Astrocyte (in vitro differentiated cells and primary cell): ENCODE results near the gene DSG2. TPM values are rescaled to one million over a fixed set of nuclear protein-coding genes. Genes with fewer than 3 reads are reported as not detected.

Source experiments
- DNase-seq: peaks from one replicate; pipeline ENCODE4 v3.0.0-alpha.2; 2010; ENCODE audit warnings: low read depth
- FAIRE-seq: peaks from 2 replicates; lab custom pipeline; 2011; peaks lifted over from hg19 to GRCh38; lab: Jason Lieb, UNC
- H2AFZ ChIP-seq: 2 replicates; pipeline ENCODE4 v1.6.0; 2012; ENCODE audit warnings: low read depth, low read length, inconsistent platforms
- H3K27ac ChIP-seq: 2 replicates; pipeline ENCODE4 v1.5.1; 2011; ENCODE audit warnings: low read depth, low read length, inconsistent platforms
- H3K27me3 ChIP-seq: 2 replicates; pipeline ENCODE4 v1.6.0; 2011; ENCODE audit warnings: low read length, inconsistent platforms; ENCODE audit not compliant: insufficient read depth
- H3K36me3 ChIP-seq: 2 replicates; pipeline ENCODE4 v1.5.1; 2011; ENCODE audit warnings: low read length, inconsistent platforms; ENCODE audit not compliant: insufficient read depth
- H3K4me1 ChIP-seq: 2 replicates; pipeline ENCODE4 v1.5.1; 2011; ENCODE audit warnings: low read length, inconsistent platforms; ENCODE audit not compliant: insufficient read depth
- H3K4me2 ChIP-seq: 2 replicates; pipeline ENCODE4 v1.6.0; 2012; ENCODE audit warnings: low read length, inconsistent platforms
- H3K4me3 ChIP-seq: 2 replicates; pipeline ENCODE4 v1.5.1; 2011; ENCODE audit warnings: low read depth, mild to moderate bottlenecking, low read length, inconsistent platforms; ENCODE audit not compliant: insufficient read depth
- H3K79me2 ChIP-seq: 2 replicates; pipeline ENCODE4 v1.6.0; 2012; ENCODE audit warnings: mild to moderate bottlenecking, low read length, inconsistent platforms; ENCODE audit not compliant: insufficient read depth
- H3K9ac ChIP-seq: 2 replicates; pipeline ENCODE4 v1.6.0; 2012; ENCODE audit warnings: mild to moderate bottlenecking, low read length, inconsistent platforms
- H3K9me3 ChIP-seq: 2 replicates; pipeline ENCODE4 v1.5.1; 2012; ENCODE audit warnings: low read depth, mild to moderate bottlenecking, low read length, inconsistent platforms; ENCODE audit not compliant: insufficient read depth
- H4K20me1 ChIP-seq: 2 replicates; pipeline ENCODE4 v1.6.0; 2012; ENCODE audit warnings: low read length, inconsistent platforms; ENCODE audit not compliant: insufficient read depth
- H3K27ac Mint-ChIP-seq: one replicate; pipeline ENCODE4 v1.8.0; 2021; ENCODE audit warnings: mild to moderate bottlenecking, mixed read lengths; ENCODE audit not compliant: unreplicated experiment
- H3K27me3 Mint-ChIP-seq: one replicate; pipeline ENCODE4 v1.8.0; 2021; ENCODE audit warnings: low read depth, mixed read lengths; ENCODE audit not compliant: unreplicated experiment
- H3K36me3 Mint-ChIP-seq: one replicate; pipeline ENCODE4 v1.8.0; 2021; ENCODE audit warnings: low read depth, mixed read lengths; ENCODE audit not compliant: unreplicated experiment
- H3K4me1 Mint-ChIP-seq: one replicate; pipeline ENCODE4 v1.8.0; 2021; ENCODE audit warnings: low read depth, mixed read lengths; ENCODE audit not compliant: unreplicated experiment
- H3K4me3 Mint-ChIP-seq: one replicate; pipeline ENCODE4 v1.8.0; 2021; ENCODE audit warnings: mild to moderate bottlenecking, moderate library complexity, mixed read lengths; ENCODE audit not compliant: unreplicated experiment
- H3K9me3 Mint-ChIP-seq: one replicate; pipeline ENCODE4 v1.8.0; 2021; ENCODE audit warnings: mild to moderate bottlenecking, mixed read lengths; ENCODE audit not compliant: unreplicated experiment
- CTCF ChIP-seq: IDR thresholded peaks from 2 replicates; pipeline ENCODE4 v1.5.1; 2011; ENCODE audit warnings: low read depth, mild to moderate bottlenecking, inconsistent platforms, low read length, moderate library complexity; ENCODE audit not compliant: insufficient read depth
- EZH2 ChIP-seq: IDR thresholded peaks from 2 replicates; pipeline ENCODE4 v1.6.1; 2012; ENCODE audit warnings: mild to moderate bottlenecking, low read length, inconsistent platforms; ENCODE audit not compliant: insufficient read depth
- total RNA-seq: library from RNA; stranded (reverse); gene quantifications from 2 replicates; pipeline ENCODE4 v1.2.1, GENCODE V29; 2021

Gene DSG2
- total RNA-seq, 1 donor from 2014 or later = 154 TPM

- TF ChIP-seq CTCF (no peak), EZH2 (no peak)
- H3K9me3 Mint-ChIP-seq = no peaks in the 10 kb centered on the region
- no peak overlapping the region for H3K4me3 Mint-ChIP-seq
Observed at GRCh38 chr18:31489311-31489710, 8.7 kb upstream of the DSG2 start.

GRCh38 chr18:31490387-31490786 lies 7.6 kb upstream of the DSG2 start:
- Histone ChIP-seq H3K27ac (no peak overlapping the region), H3K27me3 (no peaks in the 10 kb centered on the region), H2AFZ (no peak overlapping the region), H3K4me2 (no peak overlapping the region), H3K79me2 (no peaks in the 10 kb centered on the region), H3K4me3 (no peak overlapping the region), H3K4me1 (peaks cover 9% of the 10 kb centered on the region), H4K20me1 (no peaks in the 10 kb centered on the region), H3K36me3 (no peaks in the 10 kb centered on the region), H3K9me3 (no peaks in the 10 kb centered on the region), H3K9ac (no peak overlapping the region)
- no peak for TF ChIP-seq CTCF
- no peak for TF ChIP-seq EZH2
- Mint-ChIP-seq H3K27ac (no peak overlapping the region), H3K36me3 (no peaks in the 10 kb centered on the region), H3K4me3 (no peak overlapping the region), H3K27me3 (no peaks in the 10 kb centered on the region), H3K4me1 (peaks cover 40% of the 10 kb centered on the region), H3K9me3 (no peaks in the 10 kb centered on the region)
- peak; percentile 43 for DNase-seq
- FAIRE-seq = no peak

More at GRCh38 chr18:31489311-31489710, 8.7 kb upstream of the DSG2 start:
- H3K27me3 ChIP-seq = no peaks in the 10 kb centered on the region
- peak; percentile 44 for DNase-seq
- peak overlapping the region; percentile 15 for H3K27ac Mint-ChIP-seq
- no peaks in the 10 kb centered on the region for H3K79me2 ChIP-seq
- no peak overlapping the region for H3K4me2 ChIP-seq
- no peaks in the 10 kb centered on the region for H3K9me3 ChIP-seq
- no peak for FAIRE-seq
- no peaks in the 10 kb centered on the region for H4K20me1 ChIP-seq
- peaks cover 9% of the 10 kb centered on the region for H3K4me1 ChIP-seq
- H3K27ac ChIP-seq = no peak overlapping the region
- no peak overlapping the region for H3K4me3 ChIP-seq
- no peaks in the 10 kb centered on the region for H3K36me3 Mint-ChIP-seq
- H2AFZ ChIP-seq = no peak overlapping the region
- H3K9ac ChIP-seq = no peak overlapping the region
- H3K36me3 ChIP-seq = no peaks in the 10 kb centered on the region
- H3K4me1 Mint-ChIP-seq = peaks cover 40% of the 10 kb centered on the region
- H3K27me3 Mint-ChIP-seq = no peaks in the 10 kb centered on the region

GRCh38 chr18:31490833-31491232 lies 7.1 kb upstream of the DSG2 start:
- Histone ChIP-seq H3K4me1 (peaks cover 9% of the 10 kb centered on the region), H3K27me3 (no peaks in the 10 kb centered on the region), H3K36me3 (no peaks in the 10 kb centered on the region), H3K9me3 (no peaks in the 10 kb centered on the region), H3K9ac (no peak overlapping the region), H3K4me3 (no peak overlapping the region), H3K4me2 (no peak overlapping the region), H4K20me1 (no peaks in the 10 kb centered on the region), H2AFZ (no peak overlapping the region), H3K79me2 (no peaks in the 10 kb centered on the region), H3K27ac (no peak overlapping the region)
- DNase-seq (no peak), FAIRE-seq (no peak)
- no peak overlapping the region for H3K27ac Mint-ChIP-seq
- H3K4me3 Mint-ChIP-seq = no peak overlapping the region
- peaks cover 40% of the 10 kb centered on the region for H3K4me1 Mint-ChIP-seq
- no peaks in the 10 kb centered on the region for H3K36me3 Mint-ChIP-seq
- H3K27me3 Mint-ChIP-seq = no peaks in the 10 kb centered on the region
- TF ChIP-seq CTCF (no peak), EZH2 (no peak)
- H3K9me3 Mint-ChIP-seq = no peaks in the 10 kb centered on the region
